Natural killer cell (primary cell): Measurements from ENCODE around the gene DCP2. TPM values are rescaled to one million over a fixed set of nuclear protein-coding genes. Genes with fewer than 3 reads are reported as not detected.

Experiments
- ATAC-seq, 3 donors: fragments of 150-1000 bp in 2 of 3; fragments of 200-7000 bp in 1 of 3; cut with Tn5 transposase; 1 replicate in 1 of 3; 2 replicates in 2 of 3; pipeline ENCODE4 v1.10.0; 2021; ENCODE audit warnings: mild to moderate bottlenecking in 2 of 3, moderate library complexity in 2 of 3
- DNase-seq, 2 donors: peaks; one replicate each; pipeline versions ENCODE4 v3.0.0 to v3.0.0-alpha.2; 2013 to 2021; ENCODE audit warnings: mixed read lengths in 1 of 2
- H3K27ac ChIP-seq: one replicate; pipeline ENCODE4 v1.5.1; 2013; ENCODE audit warnings: mild to moderate bottlenecking, low read length
- H3K27me3 ChIP-seq: one replicate; pipeline ENCODE4 v1.6.1; 2013; ENCODE audit warnings: low read length; ENCODE audit not compliant: control insufficient read depth, insufficient read depth
- H3K36me3 ChIP-seq: one replicate; pipeline ENCODE4 v1.6.1; 2013; ENCODE audit warnings: low read length; ENCODE audit not compliant: control insufficient read depth, insufficient read depth
- H3K4me1 ChIP-seq: one replicate; pipeline ENCODE4 v1.6.1; 2013; ENCODE audit warnings: low read length; ENCODE audit not compliant: control insufficient read depth, insufficient read depth
- H3K4me3 ChIP-seq: one replicate; pipeline ENCODE4 v1.5.1; 2013; ENCODE audit warnings: low read length
- H3K9me3 ChIP-seq: one replicate; pipeline ENCODE4 v1.6.1; 2013; ENCODE audit warnings: low read length; ENCODE audit not compliant: control insufficient read depth, insufficient read depth
- H3K27ac Mint-ChIP-seq, 2 donors: one replicate each; pipeline ENCODE4 v1.8.0; 2022; ENCODE audit warnings: mild to moderate bottlenecking in 2 of 2, mixed read lengths in 2 of 2, moderate library complexity in 1 of 2
- H3K27me3 Mint-ChIP-seq, 2 donors: one replicate each; pipeline ENCODE4 v1.8.0; 2022; ENCODE audit warnings: low read depth in 2 of 2, mixed read lengths in 2 of 2
- H3K36me3 Mint-ChIP-seq: one replicate; pipeline ENCODE4 v1.8.0; 2022; ENCODE audit warnings: mixed read lengths
- H3K4me1 Mint-ChIP-seq, 2 donors: one replicate each; pipeline ENCODE4 v1.8.0; 2022; ENCODE audit warnings: mixed read lengths in 2 of 2
- H3K4me3 Mint-ChIP-seq: one replicate; pipeline ENCODE4 v1.8.0; 2022; ENCODE audit warnings: mild to moderate bottlenecking, moderate library complexity, mixed read lengths
- H3K9me3 Mint-ChIP-seq, 2 donors: one replicate each; pipeline ENCODE4 v1.8.0; 2022; ENCODE audit warnings: mixed read lengths in 2 of 2
- WGBS: methylation state at CpG from one replicate; pipeline ENCODE4 v1.1.7; 2013; ENCODE audit warnings: missing lambda C conversion rate; ENCODE audit not compliant: insufficient coverage; 5-methylcytosine and 5-hydroxymethylcytosine counted together
- intact Hi-C: fragments of 100-400 bp; cut with micrococcal nuclease; formaldehyde crosslinking; loops from one replicate; pipeline ENCODE4 v1.14.2; 2022
- total RNA-seq, 4 donors: library from RNA; stranded (reverse); fragments of 120-200 nt in 1 of 4; gene quantifications; one replicate each; pipeline versions ENCODE4 v1.2.3 to v1.2.4, GENCODE V29; 2013 to 2022
- TF ChIP-seq, protein P1 (sequence below): fragments of 200-600 bp; IDR thresholded peaks from one replicate; pipeline ENCODE4 v1.8.0; 2022; ENCODE audit warnings: antibody characterized with exemption

The DCP2 gene
- total RNA-seq, 3 donors from 2014 or later (not counting 1 experiment from before 2014, with no cell fraction given), result 69.3 to 82.9 (median 76.7) TPM

DNA sequence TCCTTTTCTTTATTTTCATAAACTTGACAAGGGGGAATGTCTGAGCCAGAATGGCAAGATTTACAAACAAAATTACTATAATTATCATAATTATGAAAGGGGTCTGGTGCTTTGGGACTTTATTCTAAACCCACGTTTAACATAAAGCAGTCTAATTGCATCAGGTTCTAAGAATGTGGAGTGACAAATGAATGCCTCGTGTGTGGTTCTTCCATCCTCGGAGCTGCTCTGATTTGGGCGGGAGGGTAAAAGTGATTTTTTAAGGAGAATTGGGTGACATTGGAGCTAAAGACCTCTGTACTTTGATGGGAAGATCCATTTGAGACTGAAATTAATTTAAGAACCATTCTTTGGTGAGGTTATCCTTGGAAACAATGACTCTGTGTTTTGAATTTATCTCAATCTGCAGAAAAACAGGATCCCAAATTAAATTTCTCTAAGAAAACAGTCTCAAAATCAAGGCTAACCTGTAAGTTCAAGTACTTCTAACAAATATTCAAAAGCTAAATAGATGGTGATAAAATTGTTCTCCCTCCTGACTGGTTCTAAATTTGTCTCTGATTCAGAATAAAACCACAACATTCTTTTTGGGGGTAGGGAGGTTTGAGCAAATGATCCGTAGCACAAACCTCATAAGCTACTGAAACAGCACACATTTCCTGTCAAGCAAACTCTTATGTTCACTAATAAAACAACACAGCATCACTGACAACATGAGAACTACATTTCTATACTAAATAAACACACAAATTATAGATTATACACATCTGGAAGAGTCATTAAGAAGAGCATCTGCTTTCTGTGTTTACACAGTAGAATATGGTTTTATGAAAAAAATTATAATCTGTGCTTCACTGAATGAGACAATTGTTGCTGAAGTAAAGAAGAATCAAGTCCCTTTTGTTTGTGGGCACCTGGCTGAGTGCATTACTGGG is 85.5 kb downstream of the DCP2 start:
- TF ChIP-seq, protein P1, sequence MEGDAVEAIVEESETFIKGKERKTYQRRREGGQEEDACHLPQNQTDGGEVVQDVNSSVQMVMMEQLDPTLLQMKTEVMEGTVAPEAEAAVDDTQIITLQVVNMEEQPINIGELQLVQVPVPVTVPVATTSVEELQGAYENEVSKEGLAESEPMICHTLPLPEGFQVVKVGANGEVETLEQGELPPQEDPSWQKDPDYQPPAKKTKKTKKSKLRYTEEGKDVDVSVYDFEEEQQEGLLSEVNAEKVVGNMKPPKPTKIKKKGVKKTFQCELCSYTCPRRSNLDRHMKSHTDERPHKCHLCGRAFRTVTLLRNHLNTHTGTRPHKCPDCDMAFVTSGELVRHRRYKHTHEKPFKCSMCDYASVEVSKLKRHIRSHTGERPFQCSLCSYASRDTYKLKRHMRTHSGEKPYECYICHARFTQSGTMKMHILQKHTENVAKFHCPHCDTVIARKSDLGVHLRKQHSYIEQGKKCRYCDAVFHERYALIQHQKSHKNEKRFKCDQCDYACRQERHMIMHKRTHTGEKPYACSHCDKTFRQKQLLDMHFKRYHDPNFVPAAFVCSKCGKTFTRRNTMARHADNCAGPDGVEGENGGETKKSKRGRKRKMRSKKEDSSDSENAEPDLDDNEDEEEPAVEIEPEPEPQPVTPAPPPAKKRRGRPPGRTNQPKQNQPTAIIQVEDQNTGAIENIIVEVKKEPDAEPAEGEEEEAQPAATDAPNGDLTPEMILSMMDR, result no peak
- Histone ChIP-seq H3K4me1 (no peaks in the 10 kb centered on the region), H3K27me3 (no peaks in the 10 kb centered on the region), H3K9me3 (no peaks in the 10 kb centered on the region), H3K36me3 (no peaks in the 10 kb centered on the region), H3K4me3 (no peak overlapping the region), H3K27ac (no peak overlapping the region)
- no peak for ATAC-seq
- intact Hi-C loops, result no loop called here
- WGBS, result 88% methylated on average over 4 of the region's 5 CpGs
- Mint-ChIP-seq H3K9me3 (no peaks in the 10 kb centered on the region), H3K36me3 (no peaks in the 10 kb centered on the region), H3K27ac (no peak overlapping the region), H3K27me3 (no peaks in the 10 kb centered on the region), H3K4me1 (peaks cover 0 to 8% of the 10 kb centered on the region in 2 donors), H3K4me3 (no peak overlapping the region)
- no peak for DNase-seq

DNA sequence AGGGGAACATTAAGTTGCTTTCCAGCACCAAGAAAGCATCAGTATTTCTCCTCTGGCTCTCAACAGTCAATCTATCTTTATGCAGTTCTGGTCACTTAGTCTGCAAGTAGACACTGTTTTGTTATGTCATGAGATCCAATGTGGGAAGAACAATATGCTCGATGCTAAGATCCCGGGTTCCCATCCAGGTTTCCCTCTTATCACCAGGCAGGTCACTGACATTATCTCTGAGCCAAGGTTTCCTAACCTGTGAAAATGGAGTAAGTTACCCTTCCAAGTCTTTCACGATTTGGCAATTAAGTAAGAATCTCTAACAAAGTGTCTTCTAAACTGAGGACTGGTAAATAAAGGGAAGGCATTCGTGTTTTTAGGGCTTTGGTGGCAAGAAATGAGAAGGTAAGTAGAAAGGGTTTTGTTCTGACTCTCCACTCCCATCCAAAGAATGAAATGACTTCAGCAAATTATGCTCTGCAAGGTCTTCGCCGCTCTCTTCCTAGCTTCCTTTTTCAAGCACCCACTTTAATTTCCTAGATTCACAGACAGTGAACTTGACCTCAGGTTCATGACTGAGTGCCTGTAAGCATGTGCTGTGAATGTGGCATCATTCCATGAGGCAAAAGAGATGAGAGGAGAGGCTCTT is 86.4 kb downstream of the DCP2 start:
- no peak overlapping the region for H3K27ac Mint-ChIP-seq
- no peaks in the 10 kb centered on the region for H3K36me3 Mint-ChIP-seq
- H3K27ac ChIP-seq, result no peak overlapping the region
- no peaks in the 10 kb centered on the region for H3K9me3 ChIP-seq
- TF ChIP-seq, protein P1, result no peak
- H3K4me1 Mint-ChIP-seq, result peaks cover 0 to 8% of the 10 kb centered on the region in 2 donors
- no peak for DNase-seq
- H3K27me3 ChIP-seq, result no peaks in the 10 kb centered on the region
- intact Hi-C loops, result no loop called here
- no peak overlapping the region for H3K4me3 ChIP-seq
- H3K4me3 Mint-ChIP-seq, result no peak overlapping the region
- H3K36me3 ChIP-seq, result no peaks in the 10 kb centered on the region
- H3K27me3 Mint-ChIP-seq, result no peaks in the 10 kb centered on the region
- no peaks in the 10 kb centered on the region for H3K4me1 ChIP-seq
- ATAC-seq, result no peak
- WGBS, result 80% methylated on average over 6 of the region's 6 CpGs
- H3K9me3 Mint-ChIP-seq, result no peaks in the 10 kb centered on the region

DNA sequence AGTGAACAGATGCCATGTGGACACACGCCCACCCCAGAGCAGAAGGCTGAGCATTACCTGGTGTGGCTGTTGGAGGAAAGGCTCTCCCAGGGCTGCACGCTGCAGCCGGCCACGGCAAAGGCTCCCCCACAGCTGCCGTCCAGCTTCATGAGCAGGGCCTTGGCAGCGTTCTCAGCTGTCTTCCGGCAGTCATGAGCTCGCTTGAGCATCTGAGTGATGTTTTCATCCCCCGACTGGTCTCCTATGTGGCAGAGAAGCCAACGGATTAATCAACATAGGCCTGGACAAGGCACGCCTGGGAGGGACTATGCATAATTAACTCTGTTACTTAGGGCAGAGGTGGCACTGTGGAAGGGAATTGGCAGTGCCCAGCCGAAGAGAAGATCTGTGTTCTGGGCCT is 87.3 kb downstream of the DCP2 start:
- Mint-ChIP-seq H3K9me3 (no peaks in the 10 kb centered on the region), H3K36me3 (no peaks in the 10 kb centered on the region), H3K4me3 (no peak overlapping the region), H3K27me3 (no peaks in the 10 kb centered on the region), H3K27ac (no peak overlapping the region), H3K4me1 (peaks cover 0 to 8% of the 10 kb centered on the region in 2 donors)
- H3K4me1 ChIP-seq, result no peaks in the 10 kb centered on the region
- no peaks in the 10 kb centered on the region for H3K27me3 ChIP-seq
- no peaks in the 10 kb centered on the region for H3K9me3 ChIP-seq
- intact Hi-C loops, result no loop called here
- 92% methylated on average over 12 of the region's 12 CpGs for WGBS
- H3K36me3 ChIP-seq, result no peaks in the 10 kb centered on the region
- no peak overlapping the region for H3K4me3 ChIP-seq
- no peak overlapping the region for H3K27ac ChIP-seq
- DNase-seq (no peak), ATAC-seq (no peak)
- TF ChIP-seq, protein P1, result no peak
